ENCODE measurements around the gene MTHFD2.

The MTHFD2 gene

DNA sequence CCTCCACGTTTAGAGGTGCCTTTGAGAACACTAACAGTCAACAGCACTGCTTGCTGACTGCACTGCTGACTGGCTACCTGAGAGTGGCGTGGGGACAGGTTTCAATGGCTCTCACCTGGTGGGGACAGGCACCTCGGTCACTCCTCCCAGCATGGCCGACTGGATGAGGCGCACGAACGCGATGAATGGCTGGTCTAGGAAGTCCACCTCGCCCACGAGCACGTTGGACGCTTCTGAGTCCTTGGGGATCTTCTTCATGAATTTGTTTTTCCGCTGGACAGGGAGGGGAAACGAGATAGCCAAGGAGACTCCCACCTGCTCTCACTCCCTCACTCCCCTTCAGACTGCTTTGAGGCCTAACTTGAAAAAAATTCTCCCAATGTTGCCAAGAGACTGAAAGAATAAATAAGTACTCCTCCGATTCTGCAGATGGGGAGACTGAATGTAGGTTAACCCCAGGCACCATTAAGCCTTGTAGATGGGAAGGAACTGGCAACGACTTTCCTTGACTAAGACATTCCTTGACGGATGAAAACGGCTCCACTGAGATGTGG lies 57.3 kb downstream of the MTHFD2 start:
- H3K4me3 ChIP-seq (ENCODE audit: low read depth, low read length) = no peak overlapping the region
- no peak for DNase-seq (ENCODE audit: low read depth)
- TF ChIP-seq, protein P1, sequence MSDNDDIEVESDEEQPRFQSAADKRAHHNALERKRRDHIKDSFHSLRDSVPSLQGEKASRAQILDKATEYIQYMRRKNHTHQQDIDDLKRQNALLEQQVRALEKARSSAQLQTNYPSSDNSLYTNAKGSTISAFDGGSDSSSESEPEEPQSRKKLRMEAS (IDR thresholded peaks at IDR 0.05; ENCODE audit: low read depth, low read length) = no peak
- no peak for TF ChIP-seq MYC (IDR thresholded peaks at IDR 0.05; ENCODE audit: low read depth, low read length)
- no peak for TF ChIP-seq CTCF (IDR thresholded peaks at IDR 0.05; ENCODE audit: low read depth, low read length)
- TF ChIP-seq POLR2A (IDR thresholded peaks at IDR 0.05; ENCODE audit: extremely low read depth, insufficient read length) = no peak

GRCh38 chr2:74259191-74259590 lies 60.8 kb downstream of the MTHFD2 start:
- TF ChIP-seq POLR2A (IDR thresholded peaks at IDR 0.05; ENCODE audit: extremely low read depth, insufficient read length) (no peak), CTCF (IDR thresholded peaks at IDR 0.05; ENCODE audit: low read depth, low read length) (no peak), MYC (IDR thresholded peaks at IDR 0.05; ENCODE audit: low read depth, low read length) (no peak)
- TF ChIP-seq, protein P1 (IDR thresholded peaks at IDR 0.05; ENCODE audit: low read depth, low read length) = no peak

GRCh38 chr2:74259733-74260132 lies 61.3 kb downstream of the MTHFD2 start:
- TF ChIP-seq, protein P1 (IDR thresholded peaks at IDR 0.05; ENCODE audit: low read depth, low read length) = no peak
- no peak for TF ChIP-seq MYC (IDR thresholded peaks at IDR 0.05; ENCODE audit: low read depth, low read length)
- no peak for TF ChIP-seq CTCF (IDR thresholded peaks at IDR 0.05; ENCODE audit: low read depth, low read length)
- TF ChIP-seq POLR2A (IDR thresholded peaks at IDR 0.05; ENCODE audit: extremely low read depth, insufficient read length) = no peak

More at GRCh38 chr2:74259191-74259590, 60.8 kb downstream of the MTHFD2 start:
- DNase-seq (ENCODE audit: low read depth) = no peak
- no peak overlapping the region for H3K4me3 ChIP-seq (ENCODE audit: low read depth, low read length)

GRCh38 chr2:74260495-74260894 lies 62.1 kb downstream of the MTHFD2 start:
- no peak for DNase-seq (ENCODE audit: low read depth)
- no peak overlapping the region for H3K4me3 ChIP-seq (ENCODE audit: low read depth, low read length)
- TF ChIP-seq, protein P1 (IDR thresholded peaks at IDR 0.05; ENCODE audit: low read depth, low read length) = no peak
- TF ChIP-seq MYC (IDR thresholded peaks at IDR 0.05; ENCODE audit: low read depth, low read length) = no peak
- TF ChIP-seq POLR2A (IDR thresholded peaks at IDR 0.05; ENCODE audit: extremely low read depth, insufficient read length) = no peak
- no peak for TF ChIP-seq CTCF (IDR thresholded peaks at IDR 0.05; ENCODE audit: low read depth, low read length)

More at GRCh38 chr2:74259733-74260132, 61.3 kb downstream of the MTHFD2 start:
- no peak overlapping the region for H3K4me3 ChIP-seq (ENCODE audit: low read depth, low read length)
- DNase-seq (ENCODE audit: low read depth) = no peak

DNA sequence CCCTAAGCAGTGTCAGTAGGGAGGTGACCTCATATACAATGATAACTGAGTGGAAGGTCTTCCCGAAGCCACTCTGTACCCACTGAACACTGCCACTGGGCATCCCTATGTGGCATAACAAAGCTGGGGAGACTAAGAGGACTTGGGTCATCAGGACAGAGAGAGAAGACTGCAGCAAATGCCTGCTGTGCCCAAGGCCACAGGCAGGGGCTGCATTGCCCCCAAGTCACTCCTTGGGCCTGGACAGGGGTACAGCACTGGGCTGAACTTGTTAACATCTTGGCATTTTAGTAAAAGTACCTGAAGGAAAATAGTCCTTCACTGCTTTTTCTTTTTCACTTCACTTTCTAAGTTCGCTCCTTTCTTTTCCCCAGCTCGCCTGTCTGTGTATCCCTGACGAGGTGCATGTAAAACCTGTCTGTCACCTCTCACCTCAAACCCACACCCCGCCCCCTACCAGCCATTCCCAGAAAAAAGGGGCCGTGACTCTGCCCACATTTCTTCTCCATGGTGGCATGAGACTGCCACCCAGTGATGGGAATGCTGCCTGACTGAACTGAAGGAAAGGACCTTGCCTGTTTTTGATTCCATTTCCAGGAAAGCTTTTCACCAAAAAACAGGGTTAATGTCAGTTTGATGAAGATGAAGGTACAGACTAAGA lies 62.9 kb downstream of the MTHFD2 start:
- no peak for DNase-seq (ENCODE audit: low read depth)
- TF ChIP-seq, protein P1 (IDR thresholded peaks at IDR 0.05; ENCODE audit: low read depth, low read length) = no peak
- TF ChIP-seq POLR2A (IDR thresholded peaks at IDR 0.05; ENCODE audit: extremely low read depth, insufficient read length) (no peak), MYC (IDR thresholded peaks at IDR 0.05; ENCODE audit: low read depth, low read length) (no peak), CTCF (IDR thresholded peaks at IDR 0.05; ENCODE audit: low read depth, low read length) (no peak)
- H3K4me3 ChIP-seq (ENCODE audit: low read depth, low read length) = no peak overlapping the region
